PFSK-1 (cell line): ENCODE data around the gene VRK1.

ENCODE experiments used
- POLR2AphosphoS5 ChIP-seq: IDR thresholded peaks from 2 replicates; pipeline ENCODE4 v1.6.1; 2012; ENCODE audit warnings: low read depth, mild to moderate bottlenecking, control low read depth, low read length, moderate library complexity
- SIN3A ChIP-seq: IDR thresholded peaks from 2 replicates; pipeline ENCODE4 v1.6.1; 2012; ENCODE audit warnings: mild to moderate bottlenecking, low read length, moderate library complexity, borderline replicate concordance; ENCODE audit not compliant: insufficient read depth
- TAF1 ChIP-seq: IDR thresholded peaks from 2 replicates; pipeline ENCODE4 v1.6.1; 2012; ENCODE audit warnings: low read length, control low read depth, borderline replicate concordance; ENCODE audit not compliant: insufficient read depth

GRCh38 chr14:96772929-96773328, 24.3 kb upstream of the VRK1 start:
- no peak for TF ChIP-seq POLR2AphosphoS5
- no peak for TF ChIP-seq SIN3A
- no peak for TF ChIP-seq TAF1
